Left hindlimb (tissue), 1 donor: ENCODE data around the gene TMEM222.

Experiments used
- DNase-seq: peaks from one replicate; pipeline ENCODE4 v3.0.0-alpha.2; 2018

Gene TMEM222

GRCh38 chr1:27360159-27361043, 38.4 kb downstream of the TMEM222 start:
- DNase-seq, result no peak

- no peak for DNase-seq
These were observed 39.1 kb downstream of the TMEM222 start for GRCh38 chr1:27361044-27361402.

- no peak for DNase-seq
These were observed 39.6 kb downstream of the TMEM222 start for GRCh38 chr1:27361553-27361952.

- DNase-seq, result no peak
These were observed 42.1 kb downstream of the TMEM222 start for GRCh38 chr1:27363766-27364695.

- no peak for DNase-seq
These were observed 42.9 kb downstream of the TMEM222 start for GRCh38 chr1:27364696-27365371.

- peak; percentile 94 for DNase-seq
These were observed 43.6 kb downstream of the TMEM222 start for GRCh38 chr1:27365372-27366112.

- DNase-seq, result peak; percentile 89
These were observed 44.1 kb downstream of the TMEM222 start for GRCh38 chr1:27366113-27366410.

- peak; percentile 87 for DNase-seq
These were observed 44.6 kb downstream of the TMEM222 start, which contains the start of gene MAP3K6 for GRCh38 chr1:27366411-27367159. MAP3K6 (minus strand) TSS chr1:27366961; CDS start chr1:27366597, 364 bp downstream.

GRCh38 chr1:27367160-27367650, 45.2 kb downstream of the TMEM222 start:
- no peak for DNase-seq

- no peak for DNase-seq
These were observed 47.1 kb downstream of the TMEM222 start for GRCh38 chr1:27368869-27369582.

- no peak for DNase-seq
These were observed 50.3 kb downstream of the TMEM222 start for GRCh38 chr1:27372022-27372807.

GRCh38 chr1:27372808-27373690, 51.1 kb downstream of the TMEM222 start:
- DNase-seq, result no peak

- DNase-seq, result no peak
These were observed 52.6 kb downstream of the TMEM222 start, which contains the start of gene FCN3 for GRCh38 chr1:27374362-27375086. FCN3 (minus strand) TSS chr1:27374824; CDS start chr1:27374818, 6 bp downstream.

GRCh38 chr1:27377760-27378495, 56.0 kb downstream of the TMEM222 start:
- DNase-seq, result no peak

- DNase-seq, result no peak
These were observed 57.7 kb downstream of the TMEM222 start for GRCh38 chr1:27379564-27380122.

GRCh38 chr1:27380224-27380623, 58.3 kb downstream of the TMEM222 start:
- DNase-seq, result no peak
